GM12873 (cell line): ENCODE measurements around the gene LHFPL3.

Source experiments
- TF ChIP-seq, protein P1 (sequence below): IDR thresholded peaks from 2 replicates; pipeline ENCODE4 v1.5.1; 2012; ENCODE audit warnings: low read depth, mild to moderate bottlenecking, moderate library complexity, low read length, control low read depth; ENCODE audit not compliant: insufficient read depth; ENCODE audit errors: missing control alignments

Gene LHFPL3

DNA sequence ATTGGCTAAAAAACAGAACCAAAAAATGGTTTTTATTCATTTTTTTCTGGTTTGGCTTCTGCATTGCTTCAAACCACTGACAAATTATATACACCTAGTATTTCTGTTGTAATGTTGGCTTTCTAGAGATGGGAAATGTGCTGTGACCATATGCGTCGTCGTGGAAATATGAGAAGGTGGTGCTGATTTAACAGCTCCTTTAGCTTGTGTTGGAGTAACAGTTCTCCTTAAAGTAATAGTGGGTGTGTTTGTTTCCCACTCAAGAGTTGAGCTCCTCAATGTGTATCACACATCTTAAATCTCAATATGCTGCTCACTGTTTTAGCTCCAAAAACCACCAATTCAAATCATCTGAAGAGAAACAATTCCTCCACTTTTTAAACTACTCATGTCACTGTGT, 196.4 kb downstream of the LHFPL3 start:
- TF ChIP-seq, protein P1, sequence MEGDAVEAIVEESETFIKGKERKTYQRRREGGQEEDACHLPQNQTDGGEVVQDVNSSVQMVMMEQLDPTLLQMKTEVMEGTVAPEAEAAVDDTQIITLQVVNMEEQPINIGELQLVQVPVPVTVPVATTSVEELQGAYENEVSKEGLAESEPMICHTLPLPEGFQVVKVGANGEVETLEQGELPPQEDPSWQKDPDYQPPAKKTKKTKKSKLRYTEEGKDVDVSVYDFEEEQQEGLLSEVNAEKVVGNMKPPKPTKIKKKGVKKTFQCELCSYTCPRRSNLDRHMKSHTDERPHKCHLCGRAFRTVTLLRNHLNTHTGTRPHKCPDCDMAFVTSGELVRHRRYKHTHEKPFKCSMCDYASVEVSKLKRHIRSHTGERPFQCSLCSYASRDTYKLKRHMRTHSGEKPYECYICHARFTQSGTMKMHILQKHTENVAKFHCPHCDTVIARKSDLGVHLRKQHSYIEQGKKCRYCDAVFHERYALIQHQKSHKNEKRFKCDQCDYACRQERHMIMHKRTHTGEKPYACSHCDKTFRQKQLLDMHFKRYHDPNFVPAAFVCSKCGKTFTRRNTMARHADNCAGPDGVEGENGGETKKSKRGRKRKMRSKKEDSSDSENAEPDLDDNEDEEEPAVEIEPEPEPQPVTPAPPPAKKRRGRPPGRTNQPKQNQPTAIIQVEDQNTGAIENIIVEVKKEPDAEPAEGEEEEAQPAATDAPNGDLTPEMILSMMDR, result no peak

DNA sequence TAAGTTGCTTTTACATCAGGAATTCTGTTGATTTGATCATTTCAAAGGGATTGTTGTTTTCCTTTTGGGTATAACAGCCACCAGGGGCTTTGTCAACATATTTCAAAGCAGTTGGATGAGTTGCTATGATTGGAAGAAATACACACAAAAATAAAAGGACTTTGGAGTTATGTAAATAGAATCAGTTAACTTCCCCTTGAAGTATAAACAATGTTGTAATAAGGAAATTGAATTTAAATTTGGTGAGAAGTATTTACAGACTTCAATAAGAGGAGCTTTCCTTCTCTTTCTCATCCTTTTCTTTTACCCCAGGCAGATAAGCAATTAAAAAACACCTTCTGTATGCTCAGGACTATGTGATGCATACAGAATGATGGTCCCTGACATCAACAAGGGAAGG, 199.7 kb downstream of the LHFPL3 start:
- TF ChIP-seq, protein P1, result no peak

DNA sequence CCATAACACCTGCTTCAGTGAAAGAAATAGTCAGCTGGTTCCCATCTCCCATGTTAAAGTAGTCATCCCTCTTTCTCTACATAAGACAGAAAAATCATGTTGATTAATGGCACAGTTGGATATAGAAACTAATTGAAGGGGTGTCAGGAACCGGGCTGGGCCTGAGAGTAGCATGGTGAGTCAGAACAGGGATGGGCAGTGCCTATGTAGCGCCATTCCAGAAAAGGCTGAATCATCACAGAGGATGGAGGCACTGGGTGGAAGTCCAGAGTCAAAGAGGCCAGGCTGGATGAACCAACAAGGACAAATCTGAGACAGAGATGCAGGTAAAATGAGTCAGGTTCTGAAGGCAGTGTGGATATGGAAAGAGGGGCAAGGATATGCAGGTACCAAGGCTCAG, 201.2 kb downstream of the LHFPL3 start:
- TF ChIP-seq, protein P1, result no peak

DNA sequence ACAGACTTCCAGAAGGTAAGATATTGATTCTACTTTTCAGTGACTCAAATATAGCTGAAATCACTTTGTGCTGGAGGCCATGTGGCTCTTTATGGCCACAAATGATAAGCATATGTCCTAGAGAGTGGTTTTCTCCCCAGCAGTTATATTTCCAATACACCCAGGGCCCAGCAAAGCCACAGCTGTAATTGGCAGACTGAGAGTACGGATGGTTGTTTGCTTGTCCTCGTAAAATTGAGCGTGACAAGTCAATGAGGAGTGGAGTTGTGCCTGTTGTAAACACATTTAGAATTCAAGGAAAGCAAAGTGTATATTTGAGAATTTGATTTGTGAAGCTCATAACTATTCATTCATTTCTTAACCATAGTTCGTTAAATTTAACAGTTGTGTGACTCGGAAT, 201.8 kb downstream of the LHFPL3 start:
- TF ChIP-seq, protein P1, result no peak

DNA sequence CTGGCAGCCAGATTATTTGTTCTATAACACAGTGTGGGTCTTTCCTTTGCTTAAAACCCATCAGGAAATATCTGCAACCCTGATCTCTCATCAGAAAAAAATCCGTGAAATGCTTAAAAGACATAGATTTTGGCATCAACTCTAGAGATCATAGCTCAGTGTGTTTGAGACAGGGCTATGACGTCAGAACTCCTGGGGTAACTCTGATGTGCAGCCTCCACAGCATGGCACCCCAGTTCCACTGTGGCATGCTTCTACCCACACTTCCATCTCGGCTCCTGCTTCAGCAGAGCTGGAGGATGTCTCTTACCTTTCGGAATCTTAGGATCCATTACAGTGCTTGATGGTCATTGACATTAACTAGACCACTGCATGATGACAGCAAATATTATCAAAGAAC, 205.7 kb downstream of the LHFPL3 start:
- TF ChIP-seq, protein P1, result no peak

DNA sequence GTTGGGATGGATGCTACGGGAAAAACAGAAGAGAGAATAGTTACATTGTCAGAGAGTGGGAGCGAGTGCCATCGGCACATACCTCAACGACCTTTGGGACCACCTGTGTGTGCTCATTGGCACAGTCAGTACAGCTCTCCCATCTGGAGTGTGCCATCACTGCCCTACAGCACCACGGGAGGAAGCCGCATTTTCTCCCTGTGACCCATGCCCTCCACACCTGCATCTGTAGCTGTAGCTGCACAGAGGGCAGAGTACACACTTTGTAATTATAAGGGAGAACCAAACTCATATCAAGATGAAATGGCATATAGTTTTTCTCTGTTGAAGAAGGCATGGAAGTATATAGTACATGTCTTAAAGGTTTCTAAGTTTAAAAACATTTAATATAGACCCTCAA, 207.4 kb downstream of the LHFPL3 start:
- TF ChIP-seq, protein P1, result no peak

DNA sequence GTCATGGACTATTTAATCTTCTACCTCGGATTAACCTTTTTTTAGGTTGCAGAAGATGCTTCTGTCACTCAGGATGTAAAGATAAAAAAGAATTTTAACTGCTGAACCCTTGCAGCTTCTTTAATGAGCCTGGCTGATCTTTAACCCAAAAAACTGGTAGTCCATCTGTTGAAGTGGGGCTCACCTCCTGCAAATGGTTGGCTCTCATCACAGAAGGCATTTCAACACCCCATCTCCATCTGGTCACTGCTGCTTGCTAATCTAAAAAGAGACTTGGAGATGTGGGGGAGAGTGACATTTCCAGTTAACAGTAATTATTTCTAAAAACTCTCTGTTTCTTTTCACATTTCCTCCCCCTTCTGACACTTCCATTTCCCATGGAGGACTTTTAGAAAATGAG, 208.6 kb downstream of the LHFPL3 start:
- TF ChIP-seq, protein P1, result no peak
